BLaER1 (cell line): ENCODE measurements around the gene COQ10A.

ENCODE experiments used
- H3K27ac ChIP-seq: shearing (Covaris generic); formaldehyde crosslinking; 2 replicates; pipeline ENCODE4 v1.8.1; 2022
- H3K27me3 ChIP-seq: shearing (Covaris generic); formaldehyde crosslinking; 2 replicates; pipeline ENCODE4 v1.8.1; 2022
- H3K36me3 ChIP-seq: shearing (Covaris generic); formaldehyde crosslinking; 2 replicates; pipeline ENCODE4 v1.8.1; 2022
- H3K4me1 ChIP-seq: shearing (Covaris generic); formaldehyde crosslinking; 2 replicates; pipeline ENCODE4 v1.8.1; 2022
- H3K4me2 ChIP-seq: shearing (Covaris generic); formaldehyde crosslinking; 2 replicates; pipeline ENCODE4 v1.8.1; 2022
- H3K4me3 ChIP-seq: shearing (Covaris generic); formaldehyde crosslinking; 2 replicates; pipeline ENCODE4 v1.8.1; 2022
- H3K9ac ChIP-seq: shearing (Covaris generic); formaldehyde crosslinking; 2 replicates; pipeline ENCODE4 v1.8.1; 2022
- H3K9me3 ChIP-seq: shearing (Covaris generic); formaldehyde crosslinking; 2 replicates; pipeline ENCODE4 v1.8.1; 2022
- H4K20me1 ChIP-seq: shearing (Covaris generic); formaldehyde crosslinking; 2 replicates; pipeline ENCODE4 v1.8.1; 2022
- Cebpa-rat ChIP-seq: shearing (Covaris generic); IDR thresholded peaks from 2 replicates; pipeline ENCODE4 v1.8.1; 2022

COQ10A gene

GRCh38 chr12:56266693-56267442, at the start of gene COQ10A:
TSS of gene COQ10A (plus strand) at chr12:56266942. CDS start at chr12:56267119, 177 bp downstream.
- H3K9me3 ChIP-seq = no peaks in the 10 kb centered on the region
- H3K27me3 ChIP-seq = no peaks in the 10 kb centered on the region
- peak within 1 kb of the TSS; percentile 85 for H3K9ac ChIP-seq
- peaks cover 32% of the 10 kb centered on the region for H3K36me3 ChIP-seq
- TF ChIP-seq Cebpa-rat = no peak
- peak within 1 kb of the TSS; percentile 82 for H3K4me3 ChIP-seq
- H3K4me1 ChIP-seq = peaks cover 25% of the 10 kb centered on the region
- no peaks in the 10 kb centered on the region for H4K20me1 ChIP-seq
- peak within 1 kb of the TSS; percentile 88 for H3K27ac ChIP-seq
- peak within 1 kb of the TSS; percentile 93 for H3K4me2 ChIP-seq

GRCh38 chr12:56219840-56220239, 46.9 kb upstream of the COQ10A start:
- H3K4me3 ChIP-seq = 0 out of 2 replicates have a peak overlapping the region, but pooled peaks have one; percentile 83
- H3K4me2 ChIP-seq = peak overlapping the region; percentile 97
- peaks cover 35% of the 10 kb centered on the region; the same call in 1 of the 2 replicates for H4K20me1 ChIP-seq

DNA sequence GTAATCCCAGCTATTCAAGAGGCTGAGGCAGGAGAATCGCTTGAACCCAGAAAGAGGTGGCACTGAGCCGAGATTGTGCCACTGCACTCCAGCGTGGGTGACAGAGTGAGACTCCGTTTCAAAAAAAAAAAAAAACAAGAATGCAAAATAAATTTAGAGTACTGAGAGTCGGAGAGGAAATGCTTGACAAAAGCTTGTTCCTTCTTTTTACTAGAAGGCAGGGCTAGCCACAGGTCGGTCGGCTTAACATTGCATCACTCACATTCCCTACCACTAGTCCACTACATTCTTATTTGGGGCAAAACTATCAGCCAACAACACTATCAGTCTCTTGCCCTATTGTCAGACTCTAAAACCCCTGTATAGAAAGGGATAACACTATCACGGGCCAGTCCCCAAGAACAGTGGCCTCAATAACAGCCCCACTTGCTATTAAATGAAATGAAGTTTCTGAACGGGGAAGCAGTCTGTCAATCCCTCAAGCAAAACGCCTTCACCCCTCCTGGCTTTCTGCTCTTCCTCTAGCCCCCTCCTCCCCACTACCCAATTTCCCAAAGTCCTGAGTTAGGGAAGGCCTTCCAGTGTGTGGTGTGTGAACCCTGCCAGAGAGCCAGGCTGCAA, 46.0 kb upstream of the COQ10A start:
- peak overlapping the region; percentile 92 for H3K27ac ChIP-seq
- H3K27me3 ChIP-seq = no peaks in the 10 kb centered on the region
- H3K4me3 ChIP-seq = peak overlapping the region; percentile 83
- H3K9ac ChIP-seq = peak overlapping the region; percentile 91
- TF ChIP-seq Cebpa-rat = no peak
- no peaks in the 10 kb centered on the region for H3K9me3 ChIP-seq
- peaks cover 33% of the 10 kb centered on the region; the same call in 1 of the 2 replicates for H4K20me1 ChIP-seq
- H3K4me2 ChIP-seq = peak overlapping the region; percentile 97
- peaks cover 49% of the 10 kb centered on the region for H3K4me1 ChIP-seq
- H3K36me3 ChIP-seq = peaks cover 30% of the 10 kb centered on the region

More at GRCh38 chr12:56219840-56220239, 46.9 kb upstream of the COQ10A start:
- Histone ChIP-seq H3K27me3 (no peaks in the 10 kb centered on the region), H3K9me3 (no peaks in the 10 kb centered on the region), H3K36me3 (peaks cover 34% of the 10 kb centered on the region), H3K27ac (peak overlapping the region; percentile 92; the same call in 1 of the 2 replicates), H3K4me1 (peaks cover 40% of the 10 kb centered on the region), H3K9ac (peak overlapping the region; percentile 91)
- TF ChIP-seq Cebpa-rat = no peak

DNA sequence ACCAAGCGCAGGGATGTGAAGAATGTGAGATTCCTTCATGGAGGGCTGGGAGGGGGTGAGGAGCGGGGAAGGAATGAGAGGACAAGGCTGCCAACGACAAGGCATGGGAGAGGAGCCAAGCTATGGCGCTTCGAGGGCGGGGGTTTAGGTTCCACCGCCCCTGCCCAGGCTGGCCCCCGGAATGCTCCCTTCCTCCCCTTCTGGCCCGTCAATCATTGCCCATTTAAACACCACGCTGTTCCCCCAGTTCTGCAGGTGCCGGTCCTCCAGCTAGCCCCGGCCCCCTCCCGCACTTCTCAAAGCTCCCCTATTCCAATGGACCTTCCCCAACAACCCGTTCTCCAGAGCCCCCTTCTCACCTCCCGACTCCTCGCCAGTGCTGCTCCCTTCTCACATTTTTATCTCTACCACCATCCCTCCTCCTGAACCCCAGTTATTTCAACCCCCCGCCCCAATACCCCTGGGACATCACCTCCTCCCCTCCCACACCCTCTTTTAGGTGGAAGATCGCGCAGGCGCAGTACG, 45.4 kb upstream of the COQ10A start:
- Histone ChIP-seq H3K4me3 (peak overlapping the region; percentile 83), H3K4me2 (peak overlapping the region; percentile 97), H3K27me3 (no peaks in the 10 kb centered on the region), H4K20me1 (peaks cover 31% of the 10 kb centered on the region; the same call in 1 of the 2 replicates), H3K9me3 (no peaks in the 10 kb centered on the region), H3K4me1 (peaks cover 53% of the 10 kb centered on the region), H3K27ac (peak overlapping the region; percentile 92), H3K9ac (peak overlapping the region; percentile 91), H3K36me3 (peaks cover 30% of the 10 kb centered on the region)
- TF ChIP-seq Cebpa-rat = no peak

DNA sequence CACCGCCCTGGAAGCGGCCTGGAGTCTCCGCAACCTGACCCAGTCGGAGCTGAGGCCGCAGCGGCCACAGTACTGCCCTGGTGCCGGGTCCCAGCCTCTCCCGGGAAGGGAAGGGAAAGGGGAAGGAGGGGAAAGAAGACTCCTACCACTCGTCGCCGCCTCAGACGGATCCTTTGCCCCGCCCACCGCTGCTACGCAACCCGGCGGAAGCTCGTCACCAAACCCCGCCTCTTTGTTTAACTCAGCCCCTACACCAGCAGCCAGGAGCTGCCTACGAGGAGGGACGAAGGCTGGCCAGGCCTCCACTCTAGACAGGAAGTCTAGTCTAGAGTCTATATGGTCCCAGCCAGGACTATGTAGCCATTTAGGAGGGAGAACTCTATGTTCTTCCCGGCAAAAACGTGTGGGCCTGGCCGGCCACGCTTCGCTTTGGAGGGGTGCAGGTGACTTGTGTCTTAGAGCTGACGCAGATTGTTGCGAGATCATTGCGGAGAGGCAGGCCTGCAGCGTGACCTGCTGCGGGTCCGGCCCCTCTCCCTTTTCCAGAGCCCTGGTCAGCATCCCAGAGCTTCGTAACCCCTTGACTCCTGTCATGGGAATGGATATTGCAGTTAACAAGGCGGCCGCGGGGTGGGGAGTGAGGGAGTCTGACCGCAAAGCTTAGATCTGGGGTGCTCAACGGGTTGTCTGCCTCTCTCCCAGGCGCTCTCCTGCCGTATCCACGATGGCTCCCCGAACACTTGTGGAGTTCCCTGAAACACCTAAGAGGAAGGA, 44.8 kb upstream of the COQ10A start, which contains the start of gene RNF41:
Gene RNF41 (minus strand): TSS at position 166 of the 774 bp plus-strand sequence. CDS start 7,875 bp downstream, outside the sequence.
- no peak for TF ChIP-seq Cebpa-rat
- Histone ChIP-seq H3K4me2 (peak within 1 kb of the TSS; percentile 97), H3K27me3 (no peaks in the 10 kb centered on the region), H3K27ac (peak within 1 kb of the TSS; percentile 92), H3K36me3 (peaks cover 24% of the 10 kb centered on the region), H4K20me1 (peaks cover 24% of the 10 kb centered on the region; the same call in 1 of the 2 replicates), H3K4me1 (peaks cover 53% of the 10 kb centered on the region), H3K9me3 (no peaks in the 10 kb centered on the region), H3K9ac (peak within 1 kb of the TSS; percentile 91), H3K4me3 (peak within 1 kb of the TSS; percentile 83)

DNA sequence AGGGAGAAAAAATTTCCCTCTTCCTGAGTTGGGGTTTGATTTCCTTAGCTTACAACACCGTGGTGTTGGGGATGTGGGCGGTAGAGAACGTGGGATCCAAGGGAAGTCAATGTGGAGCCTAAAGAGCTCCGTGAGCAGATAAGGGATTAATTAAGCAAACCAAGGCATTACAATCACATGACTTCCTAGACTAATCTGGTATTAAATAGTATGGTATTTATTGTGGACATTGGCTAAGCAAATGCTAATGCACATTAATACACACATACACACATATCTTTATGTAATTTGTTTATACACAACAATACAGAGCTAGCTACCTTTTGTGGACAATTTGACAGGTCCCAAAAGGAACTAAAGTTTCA, 44.2 kb upstream of the COQ10A start:
- Histone ChIP-seq H3K36me3 (peaks cover 18% of the 10 kb centered on the region), H3K4me2 (peak overlapping the region; percentile 97), H3K27me3 (no peaks in the 10 kb centered on the region), H3K4me3 (peak overlapping the region; percentile 83), H3K9ac (peak overlapping the region; percentile 91), H3K27ac (peak overlapping the region; percentile 92), H4K20me1 (peaks cover 19% of the 10 kb centered on the region; the same call in 1 of the 2 replicates), H3K9me3 (no peaks in the 10 kb centered on the region), H3K4me1 (peaks cover 53% of the 10 kb centered on the region)
- no peak for TF ChIP-seq Cebpa-rat

- H3K4me1 ChIP-seq = peaks cover 60% of the 10 kb centered on the region
- peak overlapping the region; percentile 13; the same call in 1 of the 2 replicates for H3K9ac ChIP-seq
- H3K27me3 ChIP-seq = no peaks in the 10 kb centered on the region
- peak overlapping the region; percentile 76 for H3K4me3 ChIP-seq
- peaks cover 12% of the 10 kb centered on the region for H3K36me3 ChIP-seq
- 0 out of 2 replicates have a peak, but pooled peaks cover 13% of the 10 kb centered on the region for H4K20me1 ChIP-seq
- TF ChIP-seq Cebpa-rat = no peak
- H3K27ac ChIP-seq = no peak overlapping the region
- H3K4me2 ChIP-seq = peak overlapping the region; percentile 97
- H3K9me3 ChIP-seq = no peaks in the 10 kb centered on the region
Observed at GRCh38 chr12:56223571-56224101, 43.1 kb upstream of the COQ10A start.

DNA sequence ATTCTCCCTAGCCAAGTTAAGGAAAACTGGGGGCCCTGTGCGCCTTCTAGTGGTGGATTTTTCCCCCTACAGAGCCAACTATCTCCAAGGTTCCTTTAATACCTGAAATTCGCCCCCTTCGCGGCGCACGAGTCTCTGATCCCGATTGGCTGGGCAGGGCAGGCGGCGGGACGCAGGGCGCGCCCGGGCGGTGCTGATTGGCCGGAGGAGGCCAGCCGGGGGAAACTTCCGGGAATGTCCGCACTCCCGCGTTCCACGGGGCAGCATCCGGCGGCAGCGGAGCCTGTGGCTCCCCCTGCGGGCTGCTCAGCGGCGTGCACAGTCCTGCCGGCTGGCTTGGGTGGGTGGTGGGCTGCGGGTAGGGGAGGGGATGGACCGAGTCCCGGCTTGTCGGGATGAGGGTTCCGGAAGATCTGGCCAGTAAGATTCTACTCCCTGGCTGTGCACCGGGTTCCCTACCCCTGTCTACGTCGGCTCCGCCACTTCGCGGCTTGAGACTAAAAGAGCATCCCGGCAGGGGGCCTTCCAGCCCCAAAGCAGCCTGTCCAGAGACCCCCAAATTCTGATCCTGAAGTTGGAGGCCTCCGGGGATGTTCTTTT, 42.5 kb upstream of the COQ10A start, which contains the start of gene NABP2:
Gene NABP2 (plus strand): TSS at position 241 of the 600 bp plus-strand sequence. CDS start 515 bp downstream, outside the sequence.
- H3K27me3 ChIP-seq = no peaks in the 10 kb centered on the region
- H3K9me3 ChIP-seq = no peaks in the 10 kb centered on the region
- H3K4me1 ChIP-seq = peaks cover 65% of the 10 kb centered on the region
- H4K20me1 ChIP-seq = 0 out of 2 replicates have a peak, but pooled peaks cover 13% of the 10 kb centered on the region
- no peak for TF ChIP-seq Cebpa-rat
- peak within 1 kb of the TSS; percentile 83 for H3K9ac ChIP-seq
- peak within 1 kb of the TSS; percentile 97 for H3K4me2 ChIP-seq
- H3K27ac ChIP-seq = peak within 1 kb of the TSS; percentile 74
- peaks cover 12% of the 10 kb centered on the region for H3K36me3 ChIP-seq
- peak within 1 kb of the TSS; percentile 76 for H3K4me3 ChIP-seq
